Stimulated activated CD8-positive, alpha-beta memory T cell treated with anti-CD3 and anti-CD28 coated beads, Interleukin-12 subunit alpha, Interleukin-12 subunit beta, amount 100 ng/mL, for 24 hours (primary cell): ENCODE data around the gene B3GALNT2.
"Not testable (repeated sequence)": the region's sequence is repeated elsewhere in the genome, so short reads cannot be mapped to it uniquely, and the experiment has no call there.

Experiments used
- DNase-seq: peaks from one replicate; pipeline ENCODE4 v3.0.0-alpha.2; 2020; ENCODE audit errors: extremely low read depth

B3GALNT2 gene

DNA sequence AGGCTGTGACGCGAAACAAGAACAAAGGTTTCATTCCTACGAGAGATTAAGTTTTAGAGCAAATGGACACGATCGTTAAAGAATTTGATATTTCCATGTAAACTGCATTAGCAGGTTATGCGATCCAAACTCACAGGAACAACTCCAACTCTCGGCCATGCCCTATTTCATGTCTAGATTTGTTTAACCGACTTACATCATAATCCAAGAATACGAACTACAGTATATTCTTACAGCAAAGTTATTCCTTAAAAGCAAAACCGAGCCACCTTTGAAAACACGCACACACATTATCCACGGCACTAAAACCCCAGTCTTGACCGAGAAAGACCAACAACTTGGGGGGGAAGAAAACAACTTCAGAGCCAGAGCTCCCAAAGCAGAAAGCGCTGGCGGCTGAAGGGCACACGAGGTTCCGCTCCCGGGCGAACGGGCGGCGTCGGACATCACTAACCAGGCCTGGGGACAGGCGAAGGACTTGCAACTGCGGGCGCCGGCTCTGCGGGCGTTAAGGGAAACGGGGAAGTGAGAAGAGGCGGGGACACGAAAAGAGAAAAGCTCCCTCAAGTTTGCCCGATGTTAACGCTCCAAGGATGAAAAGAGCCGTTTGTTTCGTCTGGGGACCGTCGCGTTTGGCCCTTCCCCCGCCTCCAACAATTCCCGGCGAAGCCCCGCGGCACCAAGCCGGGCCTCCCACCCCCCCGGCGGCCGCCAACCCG is 690 bp downstream of the B3GALNT2 start:
- no peak for DNase-seq

DNA sequence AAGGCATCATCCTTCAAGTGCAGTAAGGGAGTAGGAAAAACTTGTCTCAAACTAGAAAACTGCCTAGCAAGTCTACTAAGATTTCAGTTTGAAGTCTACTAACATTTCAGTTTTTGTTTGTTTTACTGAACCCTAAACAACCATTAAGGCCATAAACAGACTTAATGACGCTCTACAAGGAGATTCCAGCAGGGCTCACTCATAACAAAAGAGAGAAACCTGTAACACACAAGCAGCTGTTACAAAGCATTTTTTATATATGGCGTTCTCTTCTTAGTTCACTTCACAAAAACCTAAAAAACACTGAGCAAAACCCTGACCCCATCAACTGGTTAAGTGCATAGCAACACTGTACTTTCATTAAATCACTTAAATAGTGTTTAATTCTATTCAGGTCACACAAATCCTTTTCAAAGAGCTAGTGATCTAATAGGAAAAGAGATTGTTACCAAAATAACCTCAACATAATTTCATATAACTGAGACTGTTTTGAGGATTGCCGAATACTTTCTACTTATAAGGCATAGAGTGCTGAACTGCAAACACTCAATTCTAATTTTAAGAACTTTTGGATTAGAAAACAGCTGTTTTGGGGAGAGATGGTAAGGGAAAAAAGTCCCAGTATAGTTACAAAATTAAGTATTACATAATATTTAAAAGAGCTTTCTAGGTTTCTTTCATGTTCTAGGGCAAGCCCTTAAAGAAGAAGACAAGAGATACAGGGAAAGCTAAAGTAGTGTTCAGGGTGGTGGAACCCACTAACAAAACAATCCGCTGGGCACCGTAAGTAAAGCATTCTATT is 1.4 kb downstream of the B3GALNT2 start:
- no peak for DNase-seq

DNA sequence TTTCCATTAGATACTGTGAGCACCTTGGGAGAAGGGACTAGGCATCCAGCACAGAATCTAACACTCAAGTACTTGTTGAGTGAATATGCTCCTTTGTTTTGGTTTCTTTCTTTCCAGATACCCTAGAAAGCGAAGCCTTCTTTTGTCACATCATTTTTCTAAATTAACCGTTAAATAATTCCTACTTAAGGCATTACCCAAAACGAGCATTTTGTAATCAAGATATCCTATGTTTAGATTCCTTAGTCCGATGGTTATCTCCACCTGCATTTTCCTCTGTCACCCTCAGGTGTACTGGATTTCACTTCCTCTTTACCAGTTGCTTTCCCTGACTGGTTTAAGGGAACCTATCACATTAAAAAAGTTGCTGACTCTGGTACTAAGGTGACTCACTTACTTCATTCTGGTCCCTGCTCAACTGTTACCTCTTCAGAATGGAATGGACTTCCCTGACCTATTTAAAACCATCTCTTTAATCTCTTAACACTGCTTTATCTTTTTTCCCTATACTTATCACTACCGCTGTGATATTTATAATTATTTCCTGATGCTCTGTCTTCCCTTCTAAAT is 3.2 kb downstream of the B3GALNT2 start:
- no peak for DNase-seq

DNA sequence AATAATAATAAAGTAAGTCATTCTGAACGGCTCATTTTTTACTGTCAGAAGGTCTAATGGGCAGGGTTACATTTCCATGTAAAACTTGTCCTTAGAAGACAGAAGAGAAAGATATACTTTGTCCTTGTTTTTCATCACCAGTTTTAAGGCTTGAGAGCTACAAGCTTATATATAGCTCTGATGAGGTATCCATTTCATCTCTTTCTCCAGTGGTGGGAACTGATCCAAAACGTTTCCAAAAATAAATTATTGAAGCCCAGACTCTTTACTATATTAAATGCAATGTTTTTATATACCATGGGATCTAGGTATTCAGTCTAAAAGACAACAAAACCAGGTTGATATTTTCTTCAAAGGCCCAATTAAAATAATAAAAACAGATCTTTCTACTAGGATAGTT is 8.7 kb downstream of the B3GALNT2 start:
- no peak for DNase-seq

DNA sequence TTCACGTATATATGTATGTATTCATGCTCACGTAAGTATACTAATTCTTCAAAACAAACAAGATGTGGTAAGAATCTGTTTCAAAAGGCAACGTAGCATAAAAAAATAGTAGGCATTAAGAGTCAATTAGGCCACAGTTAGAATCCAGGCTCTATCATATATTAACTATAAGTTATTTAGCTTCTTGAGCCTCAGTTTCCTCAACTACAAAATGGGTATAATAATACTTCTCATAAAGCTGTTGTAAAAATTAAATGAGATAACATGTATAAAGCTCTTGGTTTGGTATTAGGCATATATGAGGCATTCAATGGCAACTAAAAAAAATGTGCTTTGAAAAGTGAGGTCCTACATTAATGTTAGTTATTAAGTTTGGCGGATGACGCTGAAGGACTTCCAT is 9.2 kb downstream of the B3GALNT2 start:
- no peak for DNase-seq

DNA sequence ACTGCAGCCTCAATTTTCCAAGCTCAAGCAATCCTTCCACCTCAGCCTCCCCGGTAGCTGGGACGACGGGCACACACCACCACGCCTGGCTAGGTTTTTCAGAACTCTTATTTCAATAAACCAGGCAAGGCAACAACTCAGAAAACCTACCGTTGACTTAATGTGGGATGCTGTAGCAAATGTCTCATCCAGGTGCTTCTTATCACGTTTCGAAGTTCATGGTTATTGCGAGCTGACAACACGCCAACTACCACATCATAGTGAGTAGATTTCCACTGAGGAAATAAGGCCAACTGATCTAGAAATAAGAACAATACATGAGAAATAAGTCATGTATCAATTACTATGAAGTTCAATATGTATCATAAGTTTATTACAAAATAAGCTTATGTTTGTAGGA is 9.7 kb downstream of the B3GALNT2 start:
- DNase-seq: no peak

DNA sequence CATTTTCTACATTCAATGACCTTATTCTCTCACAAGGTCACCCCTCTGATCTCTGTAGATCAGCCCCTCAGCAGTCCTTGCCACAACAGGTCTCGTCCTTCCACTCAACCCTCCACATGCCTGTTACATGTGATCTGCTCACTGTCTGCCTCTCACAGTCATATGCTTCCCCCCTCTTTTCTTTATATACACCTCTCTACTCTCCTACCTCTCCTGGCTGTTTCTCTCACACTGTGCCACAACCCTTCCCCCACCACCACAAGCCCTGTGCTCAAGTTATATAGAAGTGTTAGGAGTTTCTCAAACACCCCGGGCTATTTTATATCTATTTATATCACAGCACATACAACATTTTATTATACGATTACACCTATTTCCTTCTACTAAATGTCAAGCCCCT is 12.6 kb downstream of the B3GALNT2 start:
- no peak for DNase-seq

DNA sequence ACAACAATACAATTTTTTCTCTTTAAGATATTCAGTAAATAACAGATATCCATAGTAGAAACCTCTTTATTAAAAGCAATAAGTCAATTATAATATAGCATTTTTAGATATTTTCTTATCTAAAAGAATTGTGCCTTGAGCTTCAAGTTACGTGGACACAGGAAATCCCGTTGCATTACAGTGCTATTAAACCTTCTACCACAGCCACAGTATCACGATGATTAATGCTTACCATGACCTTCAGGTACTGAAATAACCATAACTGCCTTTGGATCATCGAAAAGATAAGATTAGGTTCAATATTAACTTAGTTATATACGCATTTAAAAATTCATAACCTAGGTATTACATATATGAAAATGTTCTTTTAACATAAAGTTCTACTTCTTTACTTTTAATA is 17.9 kb downstream of the B3GALNT2 start:
- no peak for DNase-seq

DNA sequence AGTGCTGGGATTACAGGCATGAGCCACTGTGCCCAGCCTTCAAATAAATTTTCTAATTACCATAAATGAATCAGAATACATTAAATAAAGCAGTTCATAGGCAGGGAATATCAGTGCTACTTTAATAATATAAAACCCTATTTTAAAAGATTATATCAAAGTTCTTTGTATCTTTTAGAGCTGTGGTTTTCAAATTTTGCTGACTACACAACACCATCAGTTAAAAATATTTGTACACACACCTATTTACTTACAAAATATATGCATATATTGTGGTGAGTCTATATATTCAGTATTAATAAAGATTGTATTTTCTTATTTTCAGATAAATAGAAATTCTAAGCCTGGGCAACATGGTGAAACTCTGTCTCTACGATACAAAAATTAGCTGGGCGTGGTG is 18.7 kb downstream of the B3GALNT2 start:
- no peak for DNase-seq

DNA sequence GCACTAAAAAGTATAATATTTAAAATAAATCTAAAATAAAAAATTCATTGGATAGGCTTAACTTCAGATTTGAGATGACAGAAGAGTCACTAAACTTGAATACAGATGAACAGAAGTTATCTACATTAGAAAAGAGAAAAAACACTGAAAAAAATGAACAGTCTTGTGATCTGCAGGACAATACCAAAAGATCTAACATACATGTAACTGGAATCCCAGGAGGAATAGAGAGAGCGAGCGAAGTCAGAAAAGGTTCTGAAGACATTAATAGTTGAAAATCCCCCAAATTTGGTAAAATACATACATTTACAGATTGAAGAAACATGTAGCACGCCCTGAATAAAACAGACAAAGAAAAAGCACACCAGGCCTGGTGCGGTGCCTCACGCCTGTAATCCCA is 21.2 kb downstream of the B3GALNT2 start:
- DNase-seq: no peak

DNA sequence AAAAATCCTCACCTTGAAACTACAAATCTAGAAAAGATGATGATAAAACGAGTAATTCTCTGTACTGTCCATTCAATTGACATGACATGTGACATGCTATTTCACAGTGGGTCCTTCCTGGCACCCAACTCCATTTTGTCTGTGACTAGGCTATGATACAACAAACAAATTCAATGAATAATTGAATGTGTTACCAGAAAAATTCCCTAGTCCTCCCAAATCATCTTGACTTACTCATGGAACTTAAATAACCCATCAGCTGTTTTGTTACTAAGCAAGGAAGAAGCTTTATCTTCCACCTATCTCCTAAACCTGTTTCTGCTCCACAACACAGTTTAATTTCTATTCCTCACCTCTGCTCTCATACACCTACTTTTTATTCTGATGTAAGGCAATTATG is 30.4 kb downstream of the B3GALNT2 start:
- no peak for DNase-seq

DNA sequence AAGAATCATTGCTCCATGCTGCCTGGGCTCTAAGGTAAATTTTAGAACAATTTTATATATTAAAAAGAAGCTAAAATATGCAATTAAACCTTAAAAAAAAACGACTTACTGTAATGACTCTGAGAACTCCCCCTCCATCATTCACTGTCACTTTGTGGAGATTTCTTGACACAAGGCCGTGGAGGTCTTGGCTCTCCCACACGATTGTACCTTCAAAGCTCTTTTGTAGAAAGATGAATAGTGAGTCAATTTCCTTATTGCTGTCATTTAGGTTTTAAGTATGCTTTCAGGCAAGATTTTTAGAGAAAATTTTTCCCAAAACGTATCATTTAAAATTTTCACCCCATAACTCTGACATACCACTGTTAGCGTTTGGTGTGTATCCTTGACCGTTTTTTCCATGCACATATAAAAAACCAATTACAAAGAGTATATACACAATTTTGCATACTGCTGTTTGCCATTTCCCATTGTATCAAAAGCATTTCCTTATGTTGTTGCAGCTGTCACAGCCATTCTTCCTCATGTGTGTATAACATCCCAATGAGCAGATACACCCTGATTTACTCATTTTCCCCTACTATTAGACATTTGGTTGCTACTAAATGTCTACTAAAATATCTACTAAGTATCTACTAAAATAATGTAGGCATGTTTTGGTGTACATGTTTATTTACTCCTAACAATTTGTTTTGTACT is 33.4 kb downstream of the B3GALNT2 start:
- no peak for DNase-seq

DNA sequence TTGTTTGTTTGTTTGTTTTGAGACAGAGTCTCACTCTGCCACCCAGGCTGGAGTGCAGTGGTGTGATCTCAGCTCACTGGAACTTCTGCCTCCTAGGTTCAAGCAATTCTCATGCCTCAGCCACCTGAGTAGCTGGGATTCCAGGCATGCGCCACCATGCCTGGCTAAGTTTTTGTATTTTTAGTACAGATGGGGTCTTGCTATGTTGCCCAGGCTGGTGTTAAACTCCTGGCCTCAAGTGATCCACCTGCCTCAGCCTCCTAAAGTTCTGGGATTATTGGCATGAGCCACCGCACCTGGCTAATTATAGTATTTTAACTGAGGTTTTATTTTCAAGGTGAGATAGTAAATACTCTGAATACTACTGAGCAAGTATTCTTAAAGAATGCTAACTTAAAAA is 34.4 kb downstream of the B3GALNT2 start:
- not testable (repeated sequence) for DNase-seq

DNA sequence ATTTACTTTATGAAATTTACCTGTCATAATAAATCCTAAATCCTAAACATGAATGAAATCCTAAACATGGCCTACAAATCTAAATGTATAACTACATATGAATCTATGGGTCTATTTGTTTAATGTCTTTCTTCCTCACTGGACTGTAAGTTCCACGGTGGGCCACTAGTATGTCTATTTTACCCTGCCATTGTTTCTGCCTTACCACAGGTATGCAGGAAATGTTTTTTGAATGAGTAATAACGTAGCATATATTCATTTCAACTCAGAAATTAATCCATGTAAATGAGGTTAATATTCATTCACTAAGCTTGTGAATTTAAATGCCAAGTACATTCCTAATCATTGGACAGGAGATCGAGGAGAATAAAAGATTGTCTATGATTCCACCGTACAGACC is 35.3 kb downstream of the B3GALNT2 start:
- DNase-seq: no peak

DNA sequence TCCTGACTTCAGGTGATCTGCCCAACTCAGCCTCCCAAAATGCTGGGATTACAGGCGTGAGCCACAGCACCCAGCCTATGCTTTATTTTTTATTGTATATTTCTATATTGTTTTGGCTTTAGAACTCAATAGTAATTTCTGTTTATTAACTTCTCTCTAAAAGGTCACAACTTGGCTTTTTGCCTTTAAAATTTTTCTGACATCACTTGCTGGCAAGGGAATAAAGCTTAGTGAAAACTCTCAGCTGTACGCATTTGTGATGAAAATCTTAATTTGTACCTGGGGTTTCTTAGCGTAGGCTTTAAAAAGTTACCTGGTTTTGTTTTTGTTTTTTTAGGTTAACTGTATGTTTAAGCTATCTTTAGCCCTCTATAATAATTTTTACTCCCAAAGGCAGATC is 36.2 kb downstream of the B3GALNT2 start:
- DNase-seq: no peak

DNA sequence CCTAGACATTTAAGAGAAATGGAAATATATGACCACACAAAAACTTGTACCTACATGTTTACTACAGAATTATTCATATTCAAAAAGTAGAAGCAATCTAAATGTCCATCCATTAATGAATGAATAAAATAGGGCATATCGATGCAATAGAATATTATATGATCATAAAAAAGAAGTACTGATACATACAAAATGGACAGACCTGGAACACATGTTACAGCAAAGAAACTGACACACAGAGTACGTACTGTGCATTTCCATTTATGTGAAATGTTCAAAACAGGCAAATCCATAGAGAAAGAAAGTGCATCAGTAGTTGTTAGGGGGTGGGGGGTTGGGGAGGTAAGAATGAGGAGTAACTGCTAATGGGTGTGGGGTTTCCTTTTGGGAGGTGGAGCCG is 39.2 kb downstream of the B3GALNT2 start:
- no peak for DNase-seq

DNA sequence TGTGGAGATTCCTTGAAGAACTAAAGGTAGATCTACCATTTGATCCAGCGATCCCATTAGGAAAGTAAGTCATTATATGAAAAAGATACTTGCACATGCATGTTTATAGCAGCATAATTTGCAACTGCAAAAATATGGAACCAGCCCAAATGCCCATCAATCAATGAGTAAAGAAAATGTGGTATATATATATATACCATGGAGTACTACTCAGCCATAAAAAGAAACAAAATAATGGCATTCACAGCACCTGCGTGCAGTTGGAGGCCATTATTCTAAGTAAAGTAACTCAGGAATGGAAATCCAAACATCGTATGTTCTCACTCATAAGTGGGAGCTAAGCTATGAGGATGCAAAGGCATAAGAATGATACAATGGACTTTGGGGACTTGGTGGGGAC is 41.4 kb downstream of the B3GALNT2 start:
- not testable (repeated sequence) for DNase-seq

DNA sequence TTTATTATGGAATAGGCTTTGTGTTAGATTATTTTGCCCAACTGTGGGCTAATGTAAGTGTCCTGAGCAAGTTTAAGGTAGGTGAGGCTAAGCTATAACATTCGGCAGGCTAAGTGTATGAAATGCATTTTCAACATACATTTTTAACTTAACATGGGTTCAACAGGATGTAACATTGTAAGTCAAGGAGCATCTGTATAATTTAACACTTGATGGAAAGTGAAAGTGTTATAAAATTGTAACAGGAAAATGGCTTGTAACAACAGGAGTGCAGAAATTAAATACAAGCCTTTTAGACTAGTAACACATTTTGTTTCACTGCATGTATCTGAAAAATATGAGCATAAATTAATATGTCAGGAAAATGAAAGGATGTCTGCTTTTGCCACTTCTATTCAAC is 42.3 kb downstream of the B3GALNT2 start:
- no peak for DNase-seq

DNA sequence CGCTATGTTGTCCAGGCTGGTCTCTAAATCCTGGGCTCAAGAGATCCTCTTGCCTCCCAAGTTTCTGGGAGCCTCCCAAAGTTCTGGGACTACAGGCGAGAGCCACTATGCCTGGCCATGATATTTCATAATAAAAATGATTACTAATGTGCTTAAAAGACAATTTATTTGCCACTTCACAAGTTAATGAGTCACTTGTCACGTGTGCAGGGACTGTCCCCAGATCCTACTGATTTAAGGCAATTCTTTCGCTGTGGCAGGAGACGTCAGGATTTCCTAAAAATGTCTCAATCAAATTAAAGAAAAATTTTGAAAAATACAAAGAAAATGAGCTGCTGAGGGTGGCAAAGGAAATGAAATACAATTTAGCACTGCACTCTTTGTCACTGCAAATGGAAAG is 43.5 kb downstream of the B3GALNT2 start:
- no peak for DNase-seq

DNA sequence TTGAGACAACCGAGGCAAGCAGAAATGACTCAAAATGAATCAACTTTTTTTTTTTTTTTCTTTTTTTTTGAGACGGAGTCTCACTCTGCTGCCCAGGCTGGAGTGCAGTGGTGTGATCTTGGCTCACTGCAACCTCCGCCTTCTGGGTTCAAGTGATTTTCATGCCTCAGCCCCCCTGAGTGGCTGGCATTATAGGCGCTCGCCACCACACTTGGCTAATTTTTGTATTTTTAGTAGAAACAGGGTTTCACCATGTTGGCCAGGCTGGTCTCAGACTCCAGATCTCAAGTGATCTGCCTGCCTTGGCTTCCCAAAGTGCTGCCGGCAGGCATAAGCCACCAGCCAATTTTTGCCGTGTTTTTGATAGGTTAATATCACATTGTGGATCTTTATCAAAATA is 46.4 kb downstream of the B3GALNT2 start:
- not testable (repeated sequence) for DNase-seq

DNA sequence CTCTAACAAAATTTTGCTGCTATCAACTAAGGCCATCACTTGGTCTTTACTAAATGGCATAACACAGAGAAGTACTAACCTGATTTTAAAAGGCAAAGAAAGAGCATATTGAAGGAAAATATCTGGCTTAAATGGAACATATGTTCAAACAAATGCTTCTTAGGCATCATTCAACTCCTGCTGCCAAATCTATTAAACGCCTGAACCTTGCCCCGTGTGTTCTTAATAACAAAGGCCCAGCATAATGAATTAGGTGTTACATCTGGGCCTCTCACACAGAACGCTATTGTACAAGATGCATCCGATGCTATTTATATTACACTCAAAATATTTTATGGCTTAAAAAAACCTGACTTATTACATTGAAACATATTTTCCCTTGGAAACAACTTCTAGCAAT is 48.4 kb downstream of the B3GALNT2 start:
- no peak for DNase-seq

DNA sequence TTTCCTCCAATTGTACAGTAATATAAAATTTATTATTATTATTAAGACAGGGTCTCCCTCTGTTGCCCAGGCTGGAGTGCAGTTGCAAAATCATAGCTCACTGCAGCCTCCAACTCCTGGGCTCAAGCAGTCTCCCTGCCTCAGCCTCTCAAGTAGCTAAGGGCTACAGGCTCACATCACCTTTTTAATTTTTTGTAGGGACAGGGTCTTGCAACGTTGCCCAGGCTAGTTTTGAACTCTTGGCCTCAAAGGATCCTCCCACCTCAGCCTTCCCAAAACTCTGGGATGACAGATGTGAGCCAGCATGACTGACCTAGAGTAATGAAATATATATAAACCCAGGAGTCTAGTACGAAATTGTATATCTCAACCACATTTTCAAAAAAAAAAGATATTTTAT is 49.2 kb downstream of the B3GALNT2 start:
- DNase-seq: no peak

DNA sequence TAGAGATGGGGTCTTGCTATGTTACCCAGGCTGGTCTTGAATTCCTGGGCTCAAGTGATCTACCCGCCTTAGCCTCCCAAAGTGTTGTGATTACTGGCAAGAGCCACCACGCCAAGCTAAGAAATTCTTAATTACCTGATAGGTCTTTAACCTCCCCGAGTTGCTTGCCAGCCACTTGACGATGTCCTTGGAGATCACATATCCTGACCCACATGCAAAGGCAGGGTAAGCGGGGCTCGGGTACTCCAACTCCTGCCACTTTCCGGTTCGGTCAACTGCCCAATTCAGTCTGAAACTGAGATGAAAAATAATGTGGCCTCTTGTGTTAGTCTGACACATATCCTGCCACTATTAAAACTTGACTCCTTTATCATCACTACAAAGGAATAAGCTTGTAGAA is 50.2 kb downstream of the B3GALNT2 start:
- DNase-seq: no peak
